ENCODE results near the gene GADL1. TPM values are rescaled to one million over a fixed set of nuclear protein-coding genes. Genes with fewer than 3 reads are reported as not detected.

The GADL1 gene
- total RNA-seq, 1 experiment from 2014 or later = not detected

- Histone ChIP-seq H3K4me3 (replicated peaks in 1 of 2; ENCODE audit: low read depth in 1 of 2, low read length in 2 of 2) (no peak overlapping the region), H3K4me2 (ENCODE audit: low read length) (no peak overlapping the region), H3K4me1 (ENCODE audit: control insufficient read depth in 1 of 2, insufficient read depth in 2 of 2, low read length in 2 of 2) (peaks cover 0 to 5% of the 10 kb centered on the region in 2 experiments; a peak in 1 of 4 replicates), H3K27ac (ENCODE audit: low read depth, low read length) (no peak overlapping the region), H3K9me2 (ENCODE audit: insufficient read depth) (no peaks in the 10 kb centered on the region), H3K9ac (ENCODE audit: low read length) (no peak overlapping the region), H3K79me2 (ENCODE audit: insufficient read depth, low read length) (no peaks in the 10 kb centered on the region), H3K9me3 (ENCODE audit: control insufficient read depth in 1 of 2, insufficient read depth in 1 of 2, low read depth in 1 of 2, low read length in 2 of 2) (no peaks in the 10 kb centered on the region), H4K20me1 (ENCODE audit: insufficient read depth) (no peaks in the 10 kb centered on the region), H3K36me3 (ENCODE audit: control insufficient read depth in 1 of 2, insufficient read depth in 2 of 2, low read length in 2 of 2) (no peaks in the 10 kb centered on the region), H2AFZ (ENCODE audit: low read depth, low read length, poor library complexity, severe bottlenecking) (no peak overlapping the region), H3K27me3 (ENCODE audit: insufficient read depth, low read length) (no peaks in the 10 kb centered on the region)
- TF ChIP-seq EZH2 (IDR thresholded peaks at IDR 0.05) (no peak), CEBPB (IDR thresholded peaks at IDR 0.05; ENCODE audit: low read depth) (no peak), ZNF274 (IDR thresholded peaks at IDR 0.05; ENCODE audit: low read depth, low read length) (no peak), TCF7L2 (IDR thresholded peaks at IDR 0.05; ENCODE audit: borderline replicate concordance, extremely low read depth, insufficient read depth, insufficient read length) (no peak), JUND (IDR thresholded peaks at IDR 0.05) (no peak), EZH2phosphoT487 (IDR thresholded peaks at IDR 0.05; ENCODE audit: borderline replicate concordance) (no peak), POLR2A (IDR thresholded peaks at IDR 0.05; ENCODE audit: borderline replicate concordance, extremely low read depth, insufficient read depth, insufficient read length) (no peak), ZFX (IDR thresholded peaks at IDR 0.05) (no peak), MAX (IDR thresholded peaks at IDR 0.05) (no peak), SIN3A (IDR thresholded peaks at IDR 0.05; ENCODE audit: low read depth) (no peak), ELF1 (IDR thresholded peaks at IDR 0.05; ENCODE audit: borderline replicate concordance, low read depth) (no peak), EGR1 (IDR thresholded peaks at IDR 0.05; ENCODE audit: low read depth) (no peak), POLR2AphosphoS5 (IDR thresholded peaks at IDR 0.05; ENCODE audit: low read depth, low read length) (no peak), CTCF (IDR thresholded peaks at IDR 0.05 in 2 of 3, conservative IDR thresholded peaks at IDR 0.05 in 1 of 3; ENCODE audit: borderline replicate concordance in 1 of 3, insufficient read depth in 1 of 3, low read depth in 2 of 3, low read length in 2 of 3) (no peak), FOSL1 (IDR thresholded peaks at IDR 0.05; ENCODE audit: low read depth) (no peak), CBX3 (IDR thresholded peaks at IDR 0.05; ENCODE audit: low read depth) (no peak)
- TF ChIP-seq, protein P1, sequence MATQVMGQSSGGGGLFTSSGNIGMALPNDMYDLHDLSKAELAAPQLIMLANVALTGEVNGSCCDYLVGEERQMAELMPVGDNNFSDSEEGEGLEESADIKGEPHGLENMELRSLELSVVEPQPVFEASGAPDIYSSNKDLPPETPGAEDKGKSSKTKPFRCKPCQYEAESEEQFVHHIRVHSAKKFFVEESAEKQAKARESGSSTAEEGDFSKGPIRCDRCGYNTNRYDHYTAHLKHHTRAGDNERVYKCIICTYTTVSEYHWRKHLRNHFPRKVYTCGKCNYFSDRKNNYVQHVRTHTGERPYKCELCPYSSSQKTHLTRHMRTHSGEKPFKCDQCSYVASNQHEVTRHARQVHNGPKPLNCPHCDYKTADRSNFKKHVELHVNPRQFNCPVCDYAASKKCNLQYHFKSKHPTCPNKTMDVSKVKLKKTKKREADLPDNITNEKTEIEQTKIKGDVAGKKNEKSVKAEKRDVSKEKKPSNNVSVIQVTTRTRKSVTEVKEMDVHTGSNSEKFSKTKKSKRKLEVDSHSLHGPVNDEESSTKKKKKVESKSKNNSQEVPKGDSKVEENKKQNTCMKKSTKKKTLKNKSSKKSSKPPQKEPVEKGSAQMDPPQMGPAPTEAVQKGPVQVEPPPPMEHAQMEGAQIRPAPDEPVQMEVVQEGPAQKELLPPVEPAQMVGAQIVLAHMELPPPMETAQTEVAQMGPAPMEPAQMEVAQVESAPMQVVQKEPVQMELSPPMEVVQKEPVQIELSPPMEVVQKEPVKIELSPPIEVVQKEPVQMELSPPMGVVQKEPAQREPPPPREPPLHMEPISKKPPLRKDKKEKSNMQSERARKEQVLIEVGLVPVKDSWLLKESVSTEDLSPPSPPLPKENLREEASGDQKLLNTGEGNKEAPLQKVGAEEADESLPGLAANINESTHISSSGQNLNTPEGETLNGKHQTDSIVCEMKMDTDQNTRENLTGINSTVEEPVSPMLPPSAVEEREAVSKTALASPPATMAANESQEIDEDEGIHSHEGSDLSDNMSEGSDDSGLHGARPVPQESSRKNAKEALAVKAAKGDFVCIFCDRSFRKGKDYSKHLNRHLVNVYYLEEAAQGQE (IDR thresholded peaks at IDR 0.05; ENCODE audit: low read depth) = no peak
- DNase-seq (ENCODE audit: low read depth, low spot score) (no peak), ATAC-seq (no peak)
- no TSS peak for BruUV-seq (replicated peaks)
- intact Hi-C loops (cut with micrococcal nuclease) = no loop called here
- ChIA-PET RAD21 (ENCODE audit: low non-redundant PET in 1 of 2, low total read pairs in 2 of 2, uncharacterized antibody in 2 of 2, unreplicated experiment in 2 of 2) (no interaction called here), POLR2A (no interaction called here), CTCF (no interaction called here)
These were observed 182.6 kb downstream of the GADL1 start for GRCh38 chr3:30711867-30712266.
